ENCODE measurements around the gene SLC44A1.

SLC44A1 gene

DNA sequence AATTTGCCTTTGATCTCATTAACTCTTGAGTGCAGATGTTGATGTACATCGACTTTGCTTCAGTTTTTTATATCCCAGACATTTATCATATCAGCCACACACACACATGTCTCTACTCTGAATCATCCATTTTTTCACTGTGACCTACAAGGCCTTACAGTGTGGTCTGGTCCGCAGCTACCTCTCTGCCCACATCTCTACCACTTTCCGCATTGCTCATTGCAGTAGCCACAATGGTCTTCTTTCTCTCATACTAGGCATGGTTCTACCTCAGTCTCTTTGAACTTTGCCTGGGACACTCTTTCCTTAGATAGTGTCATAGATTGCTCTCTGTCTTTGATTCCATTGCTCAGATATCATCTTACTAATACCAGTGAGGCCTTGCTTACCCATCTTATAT is 115.4 kb downstream of the SLC44A1 start:
- Histone ChIP-seq H3K4me1 (ENCODE audit: low read depth, poor library complexity, severe bottlenecking) (peaks cover 16% of the 10 kb centered on the region), H3K4me2 (no peak overlapping the region), H3K36me3 (ENCODE audit: insufficient read depth) (no peaks in the 10 kb centered on the region; the same call in 1 of the 2 replicates), H3K27me3 (ENCODE audit: insufficient read depth, low read depth) (no peaks in the 10 kb centered on the region), H3K4me3 (IDR thresholded peaks at IDR 0.05; ENCODE audit: insufficient read depth, low read depth, low read length) (no peak overlapping the region), H4K20me1 (ENCODE audit: insufficient read depth) (no peaks in the 10 kb centered on the region), H2AFZ (ENCODE audit: low read depth) (no peak overlapping the region), H3K9ac (no peak overlapping the region), H3K27ac (no peak overlapping the region), H3K79me2 (ENCODE audit: insufficient read depth, low read depth) (no peaks in the 10 kb centered on the region)
- TF ChIP-seq CTCF (conservative IDR thresholded peaks at IDR 0.05; ENCODE audit: low read depth, low read length) = no peak

DNA sequence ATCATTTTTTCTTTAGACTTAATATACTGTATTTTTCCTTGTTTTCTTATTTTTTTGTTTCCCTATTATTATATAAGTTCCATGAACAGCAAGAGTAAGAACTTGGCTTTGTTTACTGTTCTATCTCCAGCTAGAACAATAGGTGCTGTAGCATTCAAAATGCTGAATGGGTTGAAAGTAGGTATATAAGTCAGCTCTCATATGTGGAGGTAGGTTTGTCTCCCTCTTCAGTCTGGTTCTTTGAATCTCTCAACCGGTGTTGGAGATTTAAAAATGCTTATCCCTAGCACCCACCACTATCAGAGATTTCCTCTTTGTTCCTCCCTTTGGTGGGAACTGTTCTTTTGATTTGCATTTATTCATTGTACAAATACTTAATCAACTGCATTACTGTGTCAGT is 115.9 kb downstream of the SLC44A1 start:
- Histone ChIP-seq H2AFZ (ENCODE audit: low read depth) (no peak overlapping the region), H3K9ac (no peak overlapping the region), H3K36me3 (ENCODE audit: insufficient read depth) (no peaks in the 10 kb centered on the region; the same call in 1 of the 2 replicates), H3K27ac (no peak overlapping the region), H3K27me3 (ENCODE audit: insufficient read depth, low read depth) (no peaks in the 10 kb centered on the region), H3K79me2 (ENCODE audit: insufficient read depth, low read depth) (no peaks in the 10 kb centered on the region), H4K20me1 (ENCODE audit: insufficient read depth) (no peaks in the 10 kb centered on the region), H3K4me2 (no peak overlapping the region), H3K4me3 (IDR thresholded peaks at IDR 0.05; ENCODE audit: insufficient read depth, low read depth, low read length) (no peak overlapping the region), H3K4me1 (ENCODE audit: low read depth, poor library complexity, severe bottlenecking) (peaks cover 16% of the 10 kb centered on the region)
- TF ChIP-seq CTCF (conservative IDR thresholded peaks at IDR 0.05; ENCODE audit: low read depth, low read length) = no peak

DNA sequence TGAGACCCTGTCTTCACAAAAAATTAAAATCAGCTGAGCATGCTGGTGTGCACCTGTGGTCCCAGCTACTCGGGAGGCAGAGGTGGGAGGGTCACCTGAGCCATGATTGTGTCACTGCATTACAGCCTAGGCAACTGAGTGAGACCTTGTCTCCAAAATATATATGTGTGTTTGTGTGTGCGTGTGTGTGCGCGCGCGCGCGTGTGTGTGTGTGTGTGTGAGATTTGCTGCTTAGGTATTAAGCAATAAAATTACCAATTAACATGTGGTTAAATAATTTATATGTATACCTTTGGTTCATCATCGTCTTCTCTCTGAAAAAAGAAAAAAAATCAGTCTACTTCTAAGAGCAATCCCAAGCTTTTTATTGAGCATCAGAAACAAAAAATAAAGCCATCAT is 117.4 kb downstream of the SLC44A1 start:
- no peak for TF ChIP-seq CTCF (conservative IDR thresholded peaks at IDR 0.05; ENCODE audit: low read depth, low read length)
- H3K79me2 ChIP-seq (ENCODE audit: insufficient read depth, low read depth) = no peaks in the 10 kb centered on the region
- H3K27ac ChIP-seq = no peak overlapping the region
- H3K4me2 ChIP-seq = peak overlapping the region; percentile 26; the same call in 1 of the 2 replicates
- H3K36me3 ChIP-seq (ENCODE audit: insufficient read depth) = no peaks in the 10 kb centered on the region; the same call in 1 of the 2 replicates
- no peaks in the 10 kb centered on the region for H3K27me3 ChIP-seq (ENCODE audit: insufficient read depth, low read depth)
- no peak overlapping the region for H3K4me3 ChIP-seq (IDR thresholded peaks at IDR 0.05; ENCODE audit: insufficient read depth, low read depth, low read length)
- no peaks in the 10 kb centered on the region for H4K20me1 ChIP-seq (ENCODE audit: insufficient read depth)
- no peak overlapping the region for H2AFZ ChIP-seq (ENCODE audit: low read depth)
- H3K9ac ChIP-seq = no peak overlapping the region
- peaks cover 16% of the 10 kb centered on the region for H3K4me1 ChIP-seq (ENCODE audit: low read depth, poor library complexity, severe bottlenecking)

GRCh38 chr9:105362470-105362869 is 118.0 kb downstream of the SLC44A1 start:
- Histone ChIP-seq H3K36me3 (ENCODE audit: insufficient read depth) (no peaks in the 10 kb centered on the region; the same call in 1 of the 2 replicates), H3K27ac (no peak overlapping the region)

More at GRCh38 chr9:105362470-105362869, 118.0 kb downstream of the SLC44A1 start:
- no peak for TF ChIP-seq CTCF (conservative IDR thresholded peaks at IDR 0.05; ENCODE audit: low read depth, low read length)
- no peak overlapping the region for H2AFZ ChIP-seq (ENCODE audit: low read depth)
- peak overlapping the region; percentile 26; the same call in 1 of the 2 replicates for H3K4me2 ChIP-seq
- peaks cover 16% of the 10 kb centered on the region for H3K4me1 ChIP-seq (ENCODE audit: low read depth, poor library complexity, severe bottlenecking)
- H4K20me1 ChIP-seq (ENCODE audit: insufficient read depth) = no peaks in the 10 kb centered on the region
- no peak overlapping the region for H3K9ac ChIP-seq
- no peaks in the 10 kb centered on the region for H3K27me3 ChIP-seq (ENCODE audit: insufficient read depth, low read depth)
- no peaks in the 10 kb centered on the region for H3K79me2 ChIP-seq (ENCODE audit: insufficient read depth, low read depth)
- no peak overlapping the region for H3K4me3 ChIP-seq (IDR thresholded peaks at IDR 0.05; ENCODE audit: insufficient read depth, low read depth, low read length)
